SK-N-MC (cell line): ENCODE data around the gene SLC26A5.

ENCODE experiments used
- DNase-seq: peaks from one replicate; pipeline ENCODE4 v3.0.0-alpha.2; 2011; ENCODE audit warnings: low read depth, low spot score
- H3K27ac ChIP-seq: fragments of 200-600 bp; sonication (generic); 2 replicates; pipeline ENCODE4 v1.5.1; 2016; ENCODE audit warnings: mixed run types
- H3K36me3 ChIP-seq: fragments of 200-600 bp; sonication (generic); 2 replicates; pipeline ENCODE4 v1.6.1; 2017; ENCODE audit warnings: antibody characterized with exemption, low read length, mixed read lengths; ENCODE audit not compliant: insufficient read depth
- H3K4me3 ChIP-seq: fragments of 200-600 bp; sonication (generic); 2 replicates; pipeline ENCODE4 v1.5.1; 2016
- H3K9ac ChIP-seq: fragments of 200-600 bp; sonication (generic); 2 replicates; pipeline ENCODE4 v1.8.0; 2017; ENCODE audit warnings: mixed run types, mixed read lengths; ENCODE audit not compliant: insufficient read length
- H3K9me3 ChIP-seq: fragments of 200-600 bp; sonication (generic); 2 replicates; pipeline ENCODE4 v1.6.1; 2017; ENCODE audit warnings: low read depth, mild to moderate bottlenecking, antibody characterized with exemption, low read length, moderate library complexity, mixed read lengths
- EZH2 ChIP-seq: fragments of 200-600 bp; sonication (generic); IDR thresholded peaks from one replicate; pipeline ENCODE4 v1.6.1; 2017; ENCODE audit warnings: antibody characterized with exemption
- FOXP2 ChIP-seq: optimal IDR thresholded peaks from 2 replicates; pipeline ENCODE3; 2011; ENCODE audit warnings: mild to moderate bottlenecking, moderate library complexity; ENCODE audit not compliant: insufficient read depth; ENCODE audit errors: extremely low read length, control extremely low read depth
- POLR2AphosphoS5 ChIP-seq: IDR thresholded peaks from 2 replicates; pipeline ENCODE4 v1.6.1; 2012; ENCODE audit warnings: mild to moderate bottlenecking, low read depth, low read length, borderline replicate concordance

SLC26A5 gene

GRCh38 chr7:103344453-103345149 is 101.4 kb downstream of the SLC26A5 start, which contains the start of gene DNAJC2:
DNAJC2 (minus strand) TSS chr7:103344767; CDS start chr7:103344622, 145 bp downstream.
- peak; percentile 93 for TF ChIP-seq POLR2AphosphoS5
- TF ChIP-seq EZH2, result no peak
- peak; percentile 52 for TF ChIP-seq FOXP2
- H3K9me3 ChIP-seq, result no peaks in the 10 kb centered on the region
- H3K36me3 ChIP-seq, result peaks cover 35% of the 10 kb centered on the region
- H3K27ac ChIP-seq, result peak within 1 kb of the TSS; percentile 80
- peak within 1 kb of the TSS; percentile 93 for H3K9ac ChIP-seq
- peak within 1 kb of the TSS; percentile 95 for H3K4me3 ChIP-seq
- peak; percentile 90 for DNase-seq

- Histone ChIP-seq H3K9ac (peak overlapping the region; percentile 93), H3K36me3 (peaks cover 35% of the 10 kb centered on the region), H3K27ac (peak overlapping the region; percentile 80), H3K4me3 (peak overlapping the region; percentile 95), H3K9me3 (no peaks in the 10 kb centered on the region)
- DNase-seq, result no peak
- TF ChIP-seq EZH2 (no peak), FOXP2 (no peak), POLR2AphosphoS5 (no peak)
Observed at GRCh38 chr7:103343758-103344452, 102.1 kb downstream of the SLC26A5 start.

- Histone ChIP-seq H3K27ac (peak overlapping the region; percentile 80; the same call in 1 of the 2 replicates), H3K9ac (peak overlapping the region; percentile 93), H3K4me3 (peak overlapping the region; percentile 95), H3K9me3 (no peaks in the 10 kb centered on the region), H3K36me3 (peaks cover 34% of the 10 kb centered on the region)
- TF ChIP-seq EZH2, result no peak
- no peak for TF ChIP-seq FOXP2
- TF ChIP-seq POLR2AphosphoS5, result no peak
- DNase-seq, result no peak
Observed at GRCh38 chr7:103343332-103343731, 102.7 kb downstream of the SLC26A5 start.

- Histone ChIP-seq H3K9ac (no peak overlapping the region), H3K27ac (0 out of 2 replicates have a peak overlapping the region, but pooled peaks have one; percentile 32), H3K4me3 (no peak overlapping the region), H3K36me3 (peaks cover 49% of the 10 kb centered on the region), H3K9me3 (no peaks in the 10 kb centered on the region)
- no peak for DNase-seq
- TF ChIP-seq POLR2AphosphoS5 (no peak), EZH2 (no peak), FOXP2 (no peak)
Observed at GRCh38 chr7:103341466-103341865, 104.5 kb downstream of the SLC26A5 start.

GRCh38 chr7:103338864-103339263 is 107.1 kb downstream of the SLC26A5 start:
- peaks cover 72% of the 10 kb centered on the region for H3K36me3 ChIP-seq
- no peak for DNase-seq
- TF ChIP-seq FOXP2, result no peak
- TF ChIP-seq POLR2AphosphoS5, result no peak
- TF ChIP-seq EZH2, result no peak

GRCh38 chr7:103336761-103337160 is 109.2 kb downstream of the SLC26A5 start:
- Histone ChIP-seq H3K27ac (no peak overlapping the region), H3K36me3 (peaks cover 83% of the 10 kb centered on the region), H3K9me3 (no peaks in the 10 kb centered on the region), H3K4me3 (no peak overlapping the region), H3K9ac (no peak overlapping the region)
- no peak for DNase-seq
- TF ChIP-seq POLR2AphosphoS5, result no peak
- TF ChIP-seq FOXP2, result no peak
- TF ChIP-seq EZH2, result no peak

More at GRCh38 chr7:103338864-103339263, 107.1 kb downstream of the SLC26A5 start:
- Histone ChIP-seq H3K9me3 (no peaks in the 10 kb centered on the region), H3K27ac (no peak overlapping the region), H3K9ac (no peak overlapping the region), H3K4me3 (no peak overlapping the region)

- no peak overlapping the region for H3K9ac ChIP-seq
- TF ChIP-seq FOXP2 (no peak), EZH2 (no peak), POLR2AphosphoS5 (no peak)
- H3K4me3 ChIP-seq, result no peak overlapping the region
- no peak for DNase-seq
- H3K36me3 ChIP-seq, result peaks cover 79% of the 10 kb centered on the region
- H3K27ac ChIP-seq, result no peak overlapping the region
- no peaks in the 10 kb centered on the region for H3K9me3 ChIP-seq
Observed at GRCh38 chr7:103325744-103326143, 120.3 kb downstream of the SLC26A5 start.
